Activated T-cell treated with anti-CD3 and anti-CD28 coated beads for 48 hours (primary cell): ENCODE measurements around the gene MAJIN.
"Not testable (repeated sequence)": the region's sequence is repeated elsewhere in the genome, so short reads cannot be mapped to it uniquely, and the experiment has no call there.

ENCODE experiments used
- DNase-seq: peaks from one replicate; pipeline ENCODE4 v3.0.0-alpha.2; 2020; ENCODE audit warnings: low read depth

Gene MAJIN

DNA sequence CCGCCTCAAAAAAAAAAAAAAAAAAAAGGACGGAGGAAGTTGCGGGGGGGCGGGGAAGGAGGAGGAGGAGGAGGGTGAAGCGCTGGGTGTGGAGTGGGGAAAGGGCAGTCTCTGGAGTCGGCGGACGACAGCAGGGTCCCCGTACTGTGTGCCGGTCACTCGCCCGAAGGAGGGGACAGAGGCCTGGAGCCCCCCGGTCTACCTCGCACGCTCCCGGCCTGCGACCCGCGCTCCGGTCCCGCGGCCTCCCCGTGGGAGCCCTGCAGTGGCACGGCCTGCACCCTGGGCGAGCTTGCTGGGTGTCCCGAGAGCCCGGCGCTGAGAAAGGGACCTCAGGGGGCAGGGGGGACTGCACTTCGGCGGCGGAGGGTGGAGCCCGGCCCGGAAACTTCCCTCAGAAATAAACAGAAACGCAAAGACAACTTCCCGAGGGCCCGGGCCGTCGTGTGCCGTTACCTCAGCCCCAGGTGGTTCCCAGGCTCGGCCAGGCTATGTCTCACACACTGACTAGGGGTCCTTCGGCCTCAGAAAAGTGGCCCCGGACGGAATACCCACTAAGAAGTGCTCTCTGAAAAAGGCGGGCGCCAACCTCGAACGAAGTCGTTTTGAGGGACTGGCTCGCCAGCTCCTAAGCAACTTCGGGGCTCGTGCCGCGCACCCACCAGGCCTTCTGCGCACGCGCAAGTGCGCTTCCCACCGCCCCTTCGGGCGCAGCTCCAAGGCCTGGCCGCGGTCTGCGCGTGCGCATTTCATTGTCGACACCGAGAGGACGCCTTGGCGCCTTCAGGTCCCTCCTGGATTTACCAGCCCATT lies at the start of gene MAJIN:
TSS of gene MAJIN (minus strand) at position 688 of the 813 bp plus-strand sequence. CDS start 12,703 bp downstream, outside the sequence.
- DNase-seq, result peak; percentile 89

DNA sequence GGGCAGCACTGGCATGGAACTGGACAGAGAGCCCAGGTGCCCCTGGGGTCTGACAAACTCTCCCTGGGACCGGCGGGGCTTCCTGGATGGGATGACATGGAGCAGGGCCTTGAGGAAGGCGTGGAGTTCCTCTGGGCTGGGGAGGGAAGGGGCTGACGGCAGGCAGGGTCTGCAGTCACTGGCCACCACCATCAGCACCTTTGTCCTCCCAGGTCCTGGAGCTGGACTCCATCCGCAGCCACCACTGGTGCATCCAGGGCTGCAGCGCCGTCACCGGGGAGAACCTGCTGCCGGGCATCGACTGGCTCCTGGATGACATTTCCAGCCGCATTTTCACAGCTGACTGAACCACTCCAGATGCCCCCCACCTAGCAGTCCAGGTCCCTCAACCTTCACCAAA lies 49.6 kb upstream of the MAJIN start:
- no peak for DNase-seq

- no peak for DNase-seq
Measured at GRCh38 chr11:65021003-65021402, 49.1 kb upstream of the MAJIN start.

GRCh38 chr11:65019824-65020223 lies 47.9 kb upstream of the MAJIN start:
- DNase-seq, result no peak

GRCh38 chr11:65017937-65018336 lies 46.0 kb upstream of the MAJIN start:
- no peak for DNase-seq

GRCh38 chr11:65016705-65017104 lies 44.8 kb upstream of the MAJIN start:
- no peak for DNase-seq

- no peak for DNase-seq
Measured at GRCh38 chr11:65014726-65015227, 42.9 kb upstream of the MAJIN start.

DNA sequence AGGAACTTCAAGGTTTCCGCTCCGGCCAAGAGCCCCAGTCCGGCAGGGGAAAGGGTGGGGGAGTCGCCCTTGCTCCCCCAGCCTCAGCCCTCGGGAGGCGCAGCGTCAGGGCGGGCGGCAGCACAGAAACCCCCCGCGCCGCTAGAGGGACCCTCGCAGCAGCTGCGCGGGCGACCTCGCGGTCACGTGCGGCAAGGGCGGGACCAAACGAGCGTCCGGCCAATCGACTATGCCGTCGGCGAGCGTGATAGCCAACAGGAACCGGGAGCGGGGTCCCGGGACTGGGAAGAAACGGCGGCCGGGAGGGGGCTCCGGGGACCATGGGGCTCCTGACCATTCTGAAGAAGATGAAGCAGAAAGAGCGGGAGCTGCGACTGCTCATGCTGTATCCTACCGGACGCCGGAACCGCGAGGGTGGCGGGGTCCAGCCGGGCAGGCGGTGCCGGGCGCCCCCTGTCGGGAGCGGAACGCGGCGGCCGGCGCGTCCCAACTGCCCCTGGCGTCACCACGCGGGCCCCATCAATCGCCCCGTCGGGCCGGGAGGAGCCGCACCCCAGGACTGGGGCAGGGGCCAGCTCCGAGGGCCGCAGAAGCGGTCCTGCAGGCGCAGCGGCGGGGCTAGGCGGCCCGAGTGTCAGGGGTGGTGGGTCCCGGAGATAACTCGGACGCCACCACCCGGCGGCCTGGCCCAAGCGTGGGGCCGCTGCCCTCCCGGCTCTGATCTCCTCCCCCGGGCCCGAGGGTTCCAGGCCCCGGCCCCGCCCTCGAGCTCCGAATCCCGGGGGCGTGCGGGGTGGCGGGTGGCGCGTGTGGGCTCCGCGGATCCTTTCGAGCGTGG lies 42.2 kb upstream of the MAJIN start, which contains the start of gene ARL2:
TSS of gene ARL2 (plus strand) at position 273 of the 838 bp plus-strand sequence. CDS start at position 321, 48 bp downstream.
- DNase-seq, result peak; percentile 84

- peak; percentile 88 for DNase-seq
Measured at GRCh38 chr11:65013130-65013887, 41.4 kb upstream of the MAJIN start.

- no peak for DNase-seq
Measured at GRCh38 chr11:65008873-65009272, 37.0 kb upstream of the MAJIN start.

DNA sequence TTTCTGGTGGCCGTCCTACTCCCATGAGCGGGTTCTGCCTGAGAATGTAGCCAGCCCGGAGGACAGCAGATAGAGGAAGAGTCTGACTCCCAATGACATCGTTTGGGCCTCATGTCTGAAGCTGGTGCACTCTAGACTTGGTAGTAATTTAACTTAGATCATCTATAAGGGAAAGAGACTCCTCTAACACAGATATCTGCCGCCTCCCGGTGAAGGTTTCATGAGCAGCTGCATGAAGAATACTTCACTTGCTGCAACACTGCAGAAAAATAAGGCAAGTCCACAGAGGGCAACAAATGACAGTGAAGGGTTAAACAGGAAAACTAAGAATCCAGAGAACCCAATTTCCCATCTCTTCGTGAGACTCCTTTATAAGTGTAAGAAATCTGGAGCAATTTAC lies 36.1 kb upstream of the MAJIN start:
- no peak for DNase-seq

- not testable (repeated sequence) for DNase-seq
Measured at GRCh38 chr11:65003968-65004367, 32.1 kb upstream of the MAJIN start.

- no peak for DNase-seq
Measured at GRCh38 chr11:65003282-65003681, 31.4 kb upstream of the MAJIN start.

GRCh38 chr11:65002706-65003105 lies 30.8 kb upstream of the MAJIN start:
- no peak for DNase-seq

- no peak for DNase-seq
Measured at GRCh38 chr11:64999478-64999877, 27.6 kb upstream of the MAJIN start.

DNA sequence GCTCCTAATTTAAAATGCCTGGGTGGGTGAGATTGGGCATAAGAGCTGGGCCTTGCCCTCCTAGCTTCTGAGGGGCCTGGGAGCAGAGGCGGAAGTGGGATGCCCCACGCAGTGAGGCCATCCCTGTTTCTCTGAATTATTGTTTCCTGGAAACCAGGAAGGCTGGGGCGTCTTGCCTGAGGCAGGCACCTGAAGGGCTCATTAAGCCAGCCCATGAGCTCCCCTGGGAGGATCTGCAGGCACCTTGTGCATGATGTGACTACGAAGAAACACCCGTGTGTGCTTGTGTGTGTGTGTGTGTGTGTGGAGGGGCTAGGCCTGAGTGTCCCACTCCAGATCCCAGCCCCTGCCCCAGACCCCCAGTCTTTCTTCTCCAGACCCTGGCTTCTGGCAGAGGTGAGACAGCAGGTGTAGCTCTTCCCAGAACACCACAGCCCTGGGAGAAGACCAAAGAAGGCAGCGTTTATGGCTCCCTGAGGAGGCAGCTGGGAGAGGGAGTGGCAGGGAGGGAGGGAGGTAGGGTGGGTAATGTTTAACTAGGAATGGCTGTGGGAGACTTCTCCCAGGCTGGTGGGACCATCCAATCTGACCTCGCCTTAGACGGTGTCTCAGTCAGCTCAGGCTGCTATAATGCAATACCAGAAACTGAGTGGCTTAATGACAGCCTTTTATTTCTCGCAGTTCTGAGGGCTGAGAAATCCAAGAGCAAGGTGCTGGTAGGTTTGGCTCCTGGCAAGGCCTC lies 27.0 kb upstream of the MAJIN start:
- DNase-seq, result no peak

GRCh38 chr11:64998141-64998540 lies 26.2 kb upstream of the MAJIN start:
- no peak for DNase-seq

- no peak for DNase-seq
Measured at GRCh38 chr11:64996710-64997380, 24.9 kb upstream of the MAJIN start, which contains the start of gene BATF2. Gene BATF2, minus strand, starts transcription at chr11:64996971. Its CDS starts 57 bp downstream, at chr11:64996914.

- no peak for DNase-seq
Measured at GRCh38 chr11:64996327-64996709, 24.4 kb upstream of the MAJIN start.

- DNase-seq, result no peak
Measured at GRCh38 chr11:64994318-64994717, 22.4 kb upstream of the MAJIN start.
